RWPE1 (cell line): ENCODE data around the gene NAPB.
"Not testable (repeated sequence)": the region's sequence is repeated elsewhere in the genome, so short reads cannot be mapped to it uniquely, and the experiment has no call there.

ENCODE experiments used
- CTCF ChIA-PET: fragments of 350-600 bp; sonication (Branson Sonifier 250); formaldehyde crosslinking; extraction: SDS; loops from one replicate; lab custom pipeline; 2021; lab: Yijun Ruan, JAX
- POLR2A ChIA-PET: fragments of 400-600 bp; formaldehyde crosslinking; extraction: SDS; loops from one replicate; lab custom pipeline; 2020; ENCODE audit warnings: antibody characterized with exemption; ENCODE audit not compliant: low non-redundant PET; lab: Yijun Ruan, JAX
- DNase-seq: peaks from one replicate; pipeline ENCODE4 v3.0.0; 2012; ENCODE audit warnings: low spot score
- H3K27ac ChIP-seq: fragments of 450-650 bp; 2 replicates; pipeline ENCODE4 v1.5.1; 2017
- TF ChIP-seq, protein P1 (sequence below): fragments of 450-650 bp; conservative IDR thresholded peaks from 2 replicates; pipeline ENCODE4 v1.5.1; 2017; ENCODE audit warnings: low read depth, mild to moderate bottlenecking

The NAPB gene

DNA sequence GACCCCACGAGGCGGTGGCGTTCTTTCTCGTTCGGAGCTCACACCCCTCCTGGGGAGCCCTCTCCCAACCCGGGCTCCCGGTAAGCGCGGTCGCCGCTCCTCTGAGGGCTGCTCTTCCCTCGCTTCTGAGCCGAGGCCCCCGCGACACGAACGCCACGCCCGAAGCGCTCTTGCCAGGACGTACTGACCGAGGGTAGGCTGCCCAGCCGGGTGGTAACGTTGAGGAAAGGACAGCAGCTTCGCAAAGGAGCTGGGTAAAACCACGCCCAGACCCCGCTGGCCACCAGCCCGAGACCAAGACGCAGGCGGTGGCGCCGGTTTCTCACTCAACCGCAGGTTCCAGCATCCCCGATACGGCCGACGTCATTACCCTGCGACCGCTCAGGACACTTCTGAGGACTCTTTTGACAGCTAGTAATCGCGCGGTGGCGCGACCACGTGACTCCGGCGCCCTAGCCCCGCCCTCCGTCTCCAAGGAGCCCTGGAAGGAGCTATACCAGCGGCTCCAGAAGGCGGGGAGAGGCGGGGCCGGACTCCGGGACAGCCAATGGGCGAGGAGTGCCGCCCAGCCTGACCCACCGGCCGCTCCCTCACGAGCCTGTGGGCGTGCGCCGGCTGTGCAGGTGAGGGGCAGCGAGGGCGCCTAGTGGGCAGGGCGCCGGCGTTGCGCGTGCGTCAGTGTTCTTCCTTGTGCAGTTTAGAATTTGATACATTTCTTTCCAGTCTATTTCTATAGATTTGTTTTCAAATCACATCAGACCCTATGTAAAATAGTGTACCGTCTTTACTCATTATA is 63.3 kb downstream of the NAPB start:
- ChIA-PET CTCF (no interaction called here), POLR2A (interaction anchor here (1.7 kb wide), 1 partner anchor 8 kb away, joined by 14 read pairs; the partner anchor contains the start of gene NXT1)
- peak overlapping the region; percentile 97 for H3K27ac ChIP-seq
- TF ChIP-seq, protein P1, sequence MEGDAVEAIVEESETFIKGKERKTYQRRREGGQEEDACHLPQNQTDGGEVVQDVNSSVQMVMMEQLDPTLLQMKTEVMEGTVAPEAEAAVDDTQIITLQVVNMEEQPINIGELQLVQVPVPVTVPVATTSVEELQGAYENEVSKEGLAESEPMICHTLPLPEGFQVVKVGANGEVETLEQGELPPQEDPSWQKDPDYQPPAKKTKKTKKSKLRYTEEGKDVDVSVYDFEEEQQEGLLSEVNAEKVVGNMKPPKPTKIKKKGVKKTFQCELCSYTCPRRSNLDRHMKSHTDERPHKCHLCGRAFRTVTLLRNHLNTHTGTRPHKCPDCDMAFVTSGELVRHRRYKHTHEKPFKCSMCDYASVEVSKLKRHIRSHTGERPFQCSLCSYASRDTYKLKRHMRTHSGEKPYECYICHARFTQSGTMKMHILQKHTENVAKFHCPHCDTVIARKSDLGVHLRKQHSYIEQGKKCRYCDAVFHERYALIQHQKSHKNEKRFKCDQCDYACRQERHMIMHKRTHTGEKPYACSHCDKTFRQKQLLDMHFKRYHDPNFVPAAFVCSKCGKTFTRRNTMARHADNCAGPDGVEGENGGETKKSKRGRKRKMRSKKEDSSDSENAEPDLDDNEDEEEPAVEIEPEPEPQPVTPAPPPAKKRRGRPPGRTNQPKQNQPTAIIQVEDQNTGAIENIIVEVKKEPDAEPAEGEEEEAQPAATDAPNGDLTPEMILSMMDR: no peak
- DNase-seq: peak; percentile 95

DNA sequence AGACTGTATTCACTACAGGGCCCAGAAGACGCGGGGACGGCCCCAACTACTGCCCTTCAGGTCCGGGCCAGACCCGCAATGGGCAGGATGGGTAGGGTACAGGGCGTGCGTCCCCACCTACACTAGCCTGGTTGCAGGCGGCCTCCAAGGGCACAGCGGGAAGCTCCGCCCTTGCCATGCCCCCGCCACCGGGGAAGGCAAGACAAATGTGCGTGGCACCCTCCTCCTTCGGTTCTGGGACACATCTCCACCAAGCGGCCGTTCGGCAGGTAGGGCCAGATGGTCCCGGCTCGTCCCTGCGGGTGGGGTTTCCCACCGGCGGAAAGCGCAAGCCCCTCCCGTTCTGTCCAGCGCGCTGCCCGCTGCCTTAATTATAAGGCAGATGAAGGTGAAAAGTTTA is 65.1 kb downstream of the NAPB start:
- ChIA-PET CTCF (no interaction called here), POLR2A (no interaction called here)
- DNase-seq: no peak
- peak overlapping the region; percentile 97 for H3K27ac ChIP-seq
- TF ChIP-seq, protein P1: no peak

DNA sequence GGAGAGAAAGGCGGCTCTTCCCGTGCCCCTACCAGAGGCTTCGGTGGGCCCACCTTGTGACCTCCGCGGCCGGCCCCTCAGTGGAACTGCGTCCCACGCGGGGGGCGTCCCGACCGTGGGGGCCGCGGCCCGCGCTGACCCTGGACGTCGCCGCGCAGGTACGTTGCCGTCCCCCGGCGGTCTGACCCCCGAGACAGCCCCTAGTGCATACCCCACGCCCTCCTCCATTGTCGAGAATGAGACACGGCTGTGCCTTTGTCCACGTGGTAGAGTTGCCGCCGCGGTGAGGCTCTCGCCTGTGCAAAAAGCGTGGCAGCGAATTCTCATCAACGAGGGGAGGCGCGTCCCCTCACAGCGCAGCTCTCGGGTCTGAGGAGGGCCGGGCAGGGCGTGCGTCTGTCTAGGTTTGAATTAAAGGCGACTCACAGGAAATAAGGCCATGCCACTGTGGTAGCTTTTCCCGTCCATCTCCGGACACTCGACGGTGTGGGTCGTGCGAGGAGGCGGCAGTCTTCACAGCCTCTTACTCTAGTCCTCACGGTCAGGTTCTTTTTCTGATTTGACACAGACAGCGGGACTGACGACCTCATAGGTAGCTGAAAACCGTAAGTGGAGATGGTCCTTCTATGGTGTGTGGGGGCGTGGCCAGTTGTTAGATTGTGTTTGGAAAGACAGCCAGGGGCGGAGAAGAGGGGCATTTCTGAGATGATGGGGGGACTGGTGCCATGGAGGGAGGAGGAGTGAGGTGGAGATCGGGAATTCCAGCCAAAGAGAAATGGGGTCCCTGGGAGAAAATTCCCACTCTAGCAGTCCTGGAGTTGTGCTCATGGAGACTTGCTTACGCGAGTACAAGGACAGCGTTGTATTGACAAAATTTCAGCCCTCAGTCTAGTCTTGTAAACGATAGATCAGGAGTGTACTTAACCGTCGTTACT is 70.1 kb downstream of the NAPB start:
- H3K27ac ChIP-seq: peak overlapping the region; percentile 99
- TF ChIP-seq, protein P1: no peak
- peak; percentile 37 for DNase-seq
- ChIA-PET CTCF (interaction anchor here (2.2 kb wide), 1 partner anchor 11 kb away, joined by 15 read pairs; no protein-coding TSS in a partner anchor), POLR2A (interaction anchor here (0.7 kb wide), 1 partner anchor 212 kb away, joined by 3 read pairs; no protein-coding TSS in a partner anchor)

DNA sequence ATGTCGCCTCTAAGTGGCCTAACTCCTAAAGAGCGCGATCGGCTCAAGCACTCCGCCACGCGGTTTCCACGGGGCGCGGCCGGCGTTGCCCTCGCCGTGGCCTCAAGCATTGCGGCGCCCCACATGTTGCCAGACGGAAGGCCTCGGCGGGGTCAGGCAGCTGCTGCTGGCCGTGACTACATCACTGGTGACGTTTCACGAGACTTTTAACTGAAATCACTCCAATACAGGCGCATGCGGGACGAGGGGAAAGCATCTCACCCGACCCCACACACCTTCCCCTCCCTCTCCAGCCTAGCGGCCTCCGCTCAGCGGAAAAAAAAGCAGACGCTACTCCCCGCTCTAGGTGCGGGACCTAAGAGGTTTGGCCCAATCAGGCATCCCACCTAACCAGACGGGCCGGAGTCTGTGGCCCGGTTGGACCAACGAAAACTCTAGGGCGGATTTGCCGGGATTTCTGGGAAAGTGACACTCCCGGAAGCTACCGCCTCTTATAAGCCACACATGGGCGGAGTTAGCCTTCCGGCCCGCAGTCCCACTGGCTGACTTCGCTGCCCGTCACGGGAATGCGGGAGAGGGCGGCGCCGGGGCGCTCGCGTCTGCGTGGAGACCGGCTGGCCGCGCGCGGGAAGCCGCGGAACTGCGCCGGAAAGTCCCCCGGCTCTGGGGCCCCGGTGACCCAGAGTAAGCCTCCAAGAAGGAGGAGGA is 70.9 kb downstream of the NAPB start, which contains the start of gene NXT1:
Gene NXT1 (plus strand): TSS at position 596 of the 708 bp plus-strand sequence. CDS start 3,251 bp downstream, outside the sequence.
- ChIA-PET POLR2A (interaction anchor here (0.6 to 1.5 kb wide), 8 partner anchors 8 to 551 kb away, joined by 3 to 14 read pairs (median 3); no protein-coding TSS in a partner anchor), CTCF (interaction anchor here (0.5 to 2.2 kb wide), 6 partner anchors 10 to 693 kb away, joined by 3 to 15 read pairs (median 3); partner anchors contain the start of gene NAPB)
- TF ChIP-seq, protein P1: no peak
- peak; percentile 94 for DNase-seq
- peak within 1 kb of the TSS; percentile 99 for H3K27ac ChIP-seq

DNA sequence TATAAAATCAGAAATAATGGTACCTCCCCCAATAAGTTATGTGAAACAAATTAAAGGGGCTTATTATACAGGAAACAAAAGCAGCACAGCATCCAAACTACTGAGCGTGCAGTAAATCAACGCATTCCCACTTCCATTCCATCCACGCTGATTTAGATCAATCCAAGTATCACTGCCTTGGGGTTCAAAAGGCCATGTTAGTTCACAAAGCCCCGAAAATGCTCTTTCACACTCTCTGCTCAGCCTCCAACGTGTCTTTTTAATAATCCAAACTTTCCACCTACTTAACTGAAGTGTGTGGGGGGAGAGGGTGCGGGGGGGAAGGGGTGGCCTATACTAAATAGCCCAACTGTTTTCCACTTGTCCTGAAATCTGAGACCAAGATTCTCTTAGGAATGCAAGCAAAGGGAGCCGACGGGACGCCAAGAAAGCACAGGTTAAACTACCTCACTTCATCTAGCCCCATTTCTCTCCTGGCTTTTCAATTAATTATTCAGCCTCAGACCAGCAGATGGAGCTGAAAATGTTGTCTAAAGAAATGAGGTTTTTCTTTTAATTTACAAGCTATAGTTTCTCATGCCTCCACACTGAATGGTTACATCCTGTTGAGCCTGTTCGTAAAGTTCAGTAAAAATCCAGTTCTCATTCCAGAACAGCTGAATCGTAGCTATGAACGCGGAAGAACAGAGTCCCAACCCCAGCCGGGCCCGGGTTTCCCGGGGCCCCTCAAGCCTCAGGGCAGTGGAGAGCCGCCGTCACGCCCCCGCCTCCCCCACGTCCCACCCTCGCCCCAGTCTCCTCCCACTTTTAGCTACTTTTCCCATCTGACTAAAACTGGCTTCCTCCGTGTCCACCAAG is 71.7 kb downstream of the NAPB start:
- peak overlapping the region; percentile 99 for H3K27ac ChIP-seq
- ChIA-PET CTCF (interaction anchor here (0.5 to 2.2 kb wide), 8 partner anchors 9 to 1645 kb away, joined by 3 to 15 read pairs (median 3); partner anchors contain the start of gene NAPB), POLR2A (interaction anchor here (0.6 to 1.5 kb wide), 7 partner anchors 8 to 550 kb away, joined by 3 to 14 read pairs (median 3); no protein-coding TSS in a partner anchor)
- DNase-seq: peak; percentile 89
- TF ChIP-seq, protein P1: peak; percentile 70

DNA sequence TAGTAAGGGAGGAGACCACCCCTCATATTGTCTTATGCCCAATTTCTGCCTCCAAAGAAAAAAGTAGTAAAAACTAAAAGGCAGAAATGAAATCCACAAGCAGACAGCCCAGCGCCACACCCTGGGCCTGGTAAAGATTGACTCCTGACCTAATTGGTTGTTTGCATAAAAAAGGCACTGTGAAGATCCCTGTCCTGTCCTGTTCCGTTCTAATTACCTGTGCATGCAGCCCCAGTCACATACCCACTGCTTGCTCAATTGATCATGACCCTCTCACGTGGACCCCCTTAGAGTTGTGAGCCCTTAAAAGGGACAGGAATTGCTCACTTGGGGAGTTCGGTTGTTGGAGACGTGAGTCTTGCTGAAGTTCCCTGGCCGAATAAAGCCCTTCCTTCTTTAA is 72.8 kb downstream of the NAPB start:
- DNase-seq, POLR2A ChIA-PET, H3K27ac ChIP-seq: not testable (repeated sequence)
- CTCF ChIA-PET: interaction anchor here (0.7 to 2.2 kb wide), 3 partner anchors 8 to 1646 kb away, joined by 3 to 15 read pairs (median 3); no protein-coding TSS in a partner anchor
